Measurements from ENCODE around the gene CCDC32. TPM values are rescaled to one million over a fixed set of nuclear protein-coding genes. Genes with fewer than 3 reads are reported as not detected.

The CCDC32 gene
- total and polyA plus RNA-seq, 2 of the 13 experiments (the other 11 are each of a cell fraction or from before 2014, with no cell fraction given): 10.8 to 23.2 TPM

GRCh38 chr15:40511472-40512133, 53.2 kb downstream of the CCDC32 start (continued):
- peak; percentile 75 for TF ChIP-seq ZNF503 (CRISPR knock-in tag; IDR thresholded peaks at IDR 0.05)
- no peak for TF ChIP-seq ZBTB44 (CRISPR knock-in tag; IDR thresholded peaks at IDR 0.05)
- TF ChIP-seq FOXP1 (IDR thresholded peaks at IDR 0.05): no peak
- no peak for TF ChIP-seq FOXP1 (CRISPR knock-in tag; IDR thresholded peaks at IDR 0.05)
- TF ChIP-seq ERF (CRISPR knock-in tag; IDR thresholded peaks at IDR 0.05): peak; percentile 76; the same call in 1 of the 2 replicates
- TF ChIP-seq ZNF407 (CRISPR knock-in tag; IDR thresholded peaks at IDR 0.05; ENCODE audit: not compliant biosample characterization): peak; percentile 41
- peak; percentile 35; the same call in 1 of the 2 replicates for TF ChIP-seq SP2 (CRISPR knock-in tag; IDR thresholded peaks at IDR 0.05)
- peak; percentile 51; the same call in 1 of the 2 replicates for TF ChIP-seq ZNF747 (CRISPR knock-in tag; IDR thresholded peaks at IDR 0.05; ENCODE audit: borderline replicate concordance)
- no peak for TF ChIP-seq PBX3 (CRISPR knock-in tag; IDR thresholded peaks at IDR 0.05; ENCODE audit: borderline replicate concordance)
- no peak for TF ChIP-seq KAT2B (IDR thresholded peaks at IDR 0.05; ENCODE audit: borderline replicate concordance, low read depth, low read length)
- TF ChIP-seq SIX4 (CRISPR knock-in tag; IDR thresholded peaks at IDR 0.05): no peak
- TF ChIP-seq TGIF2 (CRISPR knock-in tag; IDR thresholded peaks at IDR 0.05): no peak
- peak; percentile 82 for TF ChIP-seq ZGPAT (CRISPR knock-in tag; IDR thresholded peaks at IDR 0.05)
